Measurements from ENCODE around the gene SEC63.
"Not testable (repeated sequence)": the region's sequence is repeated elsewhere in the genome, so short reads cannot be mapped to it uniquely, and the experiment has no call there.

SEC63 gene

GRCh38 chr6:107957909-107958688 lies at the start of gene SEC63:
Gene SEC63 (minus strand): TSS chr6:107958208. CDS start chr6:107958009, 199 bp downstream.
- DNase-seq, result peak; percentile 91 to 95

- no peak for DNase-seq
Observed at GRCh38 chr6:108005961-108006360, 48.0 kb upstream of the SEC63 start.

GRCh38 chr6:108004861-108005260 lies 46.9 kb upstream of the SEC63 start:
- no peak for DNase-seq

- DNase-seq, result peak; percentile 5 to 40
Observed at GRCh38 chr6:108002365-108003221, 44.6 kb upstream of the SEC63 start.

- DNase-seq, result no peak
Observed at GRCh38 chr6:108001696-108002231, 43.8 kb upstream of the SEC63 start.

GRCh38 chr6:108000259-108000658 lies 42.3 kb upstream of the SEC63 start:
- DNase-seq, result not testable (repeated sequence)

GRCh38 chr6:107999341-107999740 lies 41.3 kb upstream of the SEC63 start:
- no peak for DNase-seq

- no peak for DNase-seq
Observed at GRCh38 chr6:107991772-107992550, 34.0 kb upstream of the SEC63 start.

- DNase-seq, result no peak
Observed at GRCh38 chr6:107991061-107991460, 33.1 kb upstream of the SEC63 start.

GRCh38 chr6:107990587-107990986 lies 32.6 kb upstream of the SEC63 start:
- not testable (repeated sequence) for DNase-seq

- DNase-seq, result no peak
Observed at GRCh38 chr6:107989166-107990094, 31.4 kb upstream of the SEC63 start.

- no peak for DNase-seq
Observed at GRCh38 chr6:107988570-107988969, 30.6 kb upstream of the SEC63 start.

GRCh38 chr6:107987805-107988204 lies 29.8 kb upstream of the SEC63 start:
- no peak for DNase-seq

- DNase-seq, result no peak
Observed at GRCh38 chr6:107985701-107986100, 27.7 kb upstream of the SEC63 start.

GRCh38 chr6:107983811-107984210 lies 25.8 kb upstream of the SEC63 start:
- no peak for DNase-seq

GRCh38 chr6:107982486-107982885 lies 24.5 kb upstream of the SEC63 start:
- no peak for DNase-seq

- no peak for DNase-seq
Observed at GRCh38 chr6:107981695-107982094, 23.7 kb upstream of the SEC63 start.

- DNase-seq, result peak in 1 of 2 experiments; percentile 1
Observed at GRCh38 chr6:107977283-107977682, 19.3 kb upstream of the SEC63 start.

- DNase-seq, result no peak
Observed at GRCh38 chr6:107976155-107976783, 18.3 kb upstream of the SEC63 start.

- DNase-seq, result no peak
Observed at GRCh38 chr6:107973594-107973993, 15.6 kb upstream of the SEC63 start.

- no peak for DNase-seq
Observed at GRCh38 chr6:107972413-107973096, 14.5 kb upstream of the SEC63 start.

Measured in NCI-H2081 (cell line).